GM19099 (cell line): ENCODE data around the gene TUFT1.

ENCODE experiments used
- POLR2A ChIP-seq: IDR thresholded peaks from 3 replicates; pipeline ENCODE4 v1.6.1; 2011; ENCODE audit warnings: low read depth; ENCODE audit not compliant: insufficient read length; ENCODE audit errors: extremely low read depth

The TUFT1 gene

DNA sequence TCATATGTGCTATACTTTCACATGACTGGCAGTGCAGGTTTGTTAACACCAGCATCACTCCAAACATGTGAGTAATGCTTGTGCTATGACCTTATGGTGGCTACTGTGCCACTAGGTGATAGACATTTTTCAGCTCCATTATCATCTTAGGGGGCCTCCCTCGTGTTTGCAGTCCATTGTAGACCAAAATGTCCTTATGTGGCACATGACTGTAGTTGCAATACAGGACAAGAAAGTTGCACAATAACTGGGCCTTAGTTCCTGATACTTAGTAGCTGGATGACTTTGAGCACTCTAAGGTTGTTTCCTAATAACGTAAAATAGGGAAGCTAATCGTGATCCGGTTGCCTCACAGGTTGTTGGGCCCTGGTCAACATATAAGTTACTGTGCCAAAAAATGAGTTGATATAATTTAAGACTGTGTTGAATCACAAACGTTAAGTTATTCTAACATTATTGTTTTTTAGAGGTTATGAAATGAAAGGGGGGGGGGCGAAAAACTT, 71.2 kb downstream of the TUFT1 start:
- TF ChIP-seq POLR2A: no peak

DNA sequence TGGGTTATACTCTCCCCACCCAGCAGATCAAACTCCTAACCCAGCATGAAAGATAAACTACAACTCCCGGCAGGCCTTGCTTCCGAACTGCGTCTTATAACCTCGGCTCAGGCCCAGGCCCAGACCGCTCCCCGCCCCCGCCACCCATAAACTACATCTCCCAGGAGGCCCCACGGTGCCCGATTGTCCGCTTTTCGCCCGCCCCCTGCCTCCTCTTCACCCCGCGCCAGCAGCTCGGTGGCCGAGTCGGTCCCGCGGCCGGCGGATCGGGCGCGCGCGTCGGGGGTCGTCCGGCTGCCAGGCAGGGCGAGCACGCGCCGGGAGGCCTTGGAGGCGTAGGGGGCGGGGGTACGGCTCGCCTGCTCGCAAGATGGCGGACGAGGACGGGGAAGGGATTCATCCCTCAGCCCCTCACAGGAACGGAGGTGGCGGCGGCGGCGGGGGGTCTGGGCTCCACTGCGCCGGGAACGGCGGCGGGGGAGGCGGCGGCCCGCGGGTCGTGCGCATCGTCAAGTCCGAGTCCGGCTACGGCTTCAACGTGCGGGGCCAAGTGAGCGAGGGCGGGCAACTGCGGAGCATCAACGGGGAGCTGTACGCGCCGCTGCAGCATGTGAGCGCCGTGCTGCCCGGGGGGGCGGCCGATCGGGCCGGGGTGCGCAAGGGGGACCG, 71.9 kb downstream of the TUFT1 start, which contains the start of gene SNX27:
Gene SNX27 (plus strand): TSS at position 219 of the 669 bp plus-strand sequence. CDS start 152 bp downstream, at position 371.
- TF ChIP-seq POLR2A: peak; percentile 59

- TF ChIP-seq POLR2A: no peak
Measured at GRCh38 chr1:151612501-151613281, 72.6 kb downstream of the TUFT1 start.

DNA sequence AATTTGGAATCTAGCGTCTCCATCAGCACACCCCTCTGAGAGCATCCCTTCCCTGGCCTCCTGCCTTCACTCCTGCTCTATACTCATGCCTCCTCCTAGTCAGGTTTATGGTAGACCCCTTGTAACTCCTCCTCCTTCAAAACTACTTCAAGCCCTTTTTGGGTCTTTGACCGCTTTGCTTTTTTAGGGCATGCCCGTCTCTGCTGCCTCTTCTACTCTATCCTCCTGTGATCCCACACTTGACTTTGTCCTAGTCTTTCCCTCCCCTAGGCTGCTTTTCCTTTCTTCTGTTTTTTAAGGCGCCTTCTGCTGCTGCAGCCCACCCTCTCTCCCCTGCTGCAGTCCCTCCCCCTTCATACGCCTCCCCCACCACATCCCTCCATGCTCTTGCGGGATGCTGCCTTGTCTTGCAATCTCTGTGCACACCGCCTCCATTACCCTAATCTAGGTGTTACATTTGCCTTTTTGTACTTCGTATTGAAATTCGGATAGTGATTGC, 73.2 kb downstream of the TUFT1 start:
- TF ChIP-seq POLR2A: no peak

DNA sequence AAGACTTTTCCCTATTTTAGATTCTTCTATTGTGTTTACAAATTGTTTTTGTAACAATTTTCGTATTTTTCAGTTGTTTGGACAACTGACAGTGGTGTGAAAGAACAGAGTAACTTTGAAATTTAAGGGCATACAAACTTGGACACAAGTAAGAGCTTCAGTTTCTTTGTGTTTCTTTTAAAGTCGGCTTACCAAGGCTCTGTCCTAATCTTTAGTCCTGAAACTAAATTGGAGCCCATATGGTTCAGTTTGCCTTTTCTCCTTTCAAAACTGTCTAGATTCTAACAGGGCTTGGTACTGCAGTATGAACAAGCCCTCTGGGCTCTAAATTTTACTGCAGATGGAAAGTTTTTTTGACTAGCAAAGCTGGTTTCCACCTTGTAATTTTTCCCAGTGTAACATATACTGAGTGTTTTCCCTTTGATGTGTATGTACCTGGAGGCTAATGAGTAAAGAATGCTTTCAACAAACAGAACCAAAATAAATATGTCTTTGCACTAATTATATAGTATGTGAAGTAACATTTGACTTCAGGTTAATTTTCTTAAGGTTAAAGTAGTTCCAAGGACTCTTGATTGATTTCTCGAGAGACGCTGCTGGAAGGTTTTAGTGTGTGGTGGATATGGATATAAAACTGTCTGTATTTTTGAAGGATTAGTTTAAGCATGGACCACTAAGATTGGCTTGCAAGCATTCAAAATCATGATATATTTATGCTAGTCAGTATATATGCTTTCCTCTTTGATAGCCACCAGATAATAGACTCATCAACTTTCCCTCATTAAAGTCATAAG, 75.8 kb downstream of the TUFT1 start:
- TF ChIP-seq POLR2A: no peak

DNA sequence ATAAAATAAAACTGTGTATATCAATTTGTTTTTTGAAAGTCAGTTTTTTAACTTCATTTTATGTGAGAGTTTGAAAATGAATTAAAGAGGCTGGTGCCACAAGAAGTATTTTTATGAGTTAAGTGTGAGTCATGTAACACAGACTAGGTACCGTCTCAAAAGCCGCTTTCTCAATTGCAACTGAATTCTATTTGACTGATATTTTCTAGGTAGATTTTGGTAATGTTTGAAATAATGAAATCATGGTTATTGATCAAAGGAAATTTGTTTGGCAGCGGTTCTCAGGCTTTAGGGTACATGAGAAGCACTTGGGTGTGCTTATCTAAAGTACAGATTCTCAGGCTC, 76.4 kb downstream of the TUFT1 start:
- no peak for TF ChIP-seq POLR2A

DNA sequence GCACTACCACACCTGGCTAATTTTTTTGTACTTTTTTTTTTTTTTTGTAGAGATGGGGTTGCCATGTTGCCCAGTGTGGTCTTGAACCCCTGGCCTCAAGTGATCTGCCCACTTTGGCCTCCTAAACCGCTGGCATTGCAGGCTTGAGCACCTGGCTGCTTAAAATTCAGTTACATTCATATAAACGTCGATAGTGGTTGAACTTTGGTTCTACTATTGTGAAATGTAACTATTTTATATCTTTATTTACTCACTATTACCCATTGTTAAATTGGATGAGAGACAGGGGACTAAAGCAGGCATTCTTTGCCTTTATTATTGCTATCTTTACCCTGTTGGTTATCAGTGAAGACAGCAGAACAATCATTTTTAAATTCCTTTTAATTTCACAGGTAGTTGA, 77.9 kb downstream of the TUFT1 start:
- TF ChIP-seq POLR2A: no peak

DNA sequence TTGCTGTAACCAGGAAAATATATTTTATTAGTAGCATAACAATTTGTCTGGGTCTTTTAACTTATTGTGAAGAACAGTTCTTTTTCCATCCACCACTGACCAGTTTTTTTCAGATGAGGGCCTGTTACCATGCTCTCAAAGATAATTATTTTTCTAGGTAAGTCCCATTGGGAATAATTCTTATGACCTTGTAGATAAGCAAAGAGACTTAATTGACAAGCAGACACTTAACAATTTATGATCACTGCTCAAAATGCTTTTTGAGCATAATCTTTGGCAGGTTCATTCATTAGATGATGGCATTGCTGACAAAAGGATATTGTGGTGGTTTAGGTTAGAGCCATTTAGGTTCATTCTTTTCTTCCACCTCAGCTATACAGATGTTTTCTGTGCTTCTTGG, 78.4 kb downstream of the TUFT1 start:
- TF ChIP-seq POLR2A: no peak

DNA sequence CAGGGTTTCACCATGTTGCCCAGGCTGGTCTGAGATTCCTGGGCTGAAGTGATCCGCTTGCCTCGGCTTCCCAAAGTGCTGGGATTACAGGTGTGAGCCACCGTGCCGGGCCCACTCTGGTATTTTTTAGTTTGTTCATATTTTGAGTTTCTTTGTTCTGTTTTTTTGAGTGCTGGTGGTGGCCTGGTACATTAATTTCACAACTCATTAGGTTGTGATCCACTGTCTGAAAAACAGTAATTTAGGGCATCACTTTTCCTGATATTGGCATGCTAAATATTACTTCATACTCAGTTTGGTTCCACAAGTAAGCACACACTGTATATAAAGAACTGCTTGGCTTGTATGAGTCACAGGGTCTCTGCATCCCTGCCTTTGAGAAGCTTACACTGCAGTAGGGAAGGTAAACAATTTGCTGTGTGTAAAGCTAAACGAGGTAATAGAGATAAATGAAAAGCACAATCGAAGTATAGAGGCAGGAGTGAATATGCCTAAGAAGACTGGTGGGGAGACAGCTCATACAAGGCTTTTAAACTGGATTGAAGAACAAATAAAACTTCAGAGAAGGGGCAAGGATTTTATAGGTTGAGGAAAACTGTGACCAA, 79.5 kb downstream of the TUFT1 start:
- TF ChIP-seq POLR2A: no peak

GRCh38 chr1:151620286-151620685, 80.2 kb downstream of the TUFT1 start:
- no peak for TF ChIP-seq POLR2A

- TF ChIP-seq POLR2A: no peak
Measured at GRCh38 chr1:151621351-151621750, 81.2 kb downstream of the TUFT1 start.

GRCh38 chr1:151624783-151625182, 84.7 kb downstream of the TUFT1 start:
- no peak for TF ChIP-seq POLR2A

GRCh38 chr1:151626740-151627334, 86.7 kb downstream of the TUFT1 start:
- no peak for TF ChIP-seq POLR2A

GRCh38 chr1:151629278-151629677, 89.2 kb downstream of the TUFT1 start:
- TF ChIP-seq POLR2A: no peak
